H1 (cell line): ENCODE measurements around the gene EPB41L2. TPM values are rescaled to one million over a fixed set of nuclear protein-coding genes. Genes with fewer than 3 reads are reported as not detected.

Experiments used
- polyA plus RNA-seq, 7 experiments: library from polyadenylated mRNA; depleted of rRNA in 3 of 7; stranded (reverse) in 5 of 7; unstranded in 2 of 7; fragments of >200 nt in 5 of 7; fragments of 200-250 nt in 2 of 7; gene quantifications; 1 replicate in 5 of 7; 2 replicates in 1 of 7; 4 replicates in 1 of 7; pipeline versions ENCODE4 v1.2.1 to v1.2.3, GENCODE V29; 2011 to 2013; ENCODE audit warnings: missing spikeins in 2 of 7, mixed read lengths in 2 of 7
- total RNA-seq: library from RNA; stranded (reverse); fragmentation: NEBNext Ultra II Directional; extraction: Animal tissue kit (Norgen Biotek cat#: 25700); gene quantifications from 2 replicates; pipeline ENCODE4 v1.2.1, GENCODE V29; 2021

The EPB41L2 gene
- total and polyA plus RNA-seq, 2 of the 8 experiments (the other 6 are each of a cell fraction or from before 2014, with no cell fraction given) = 22.5 to 123 TPM

Other genes with a start within 250 kb of the EPB41L2 start
- not detected in 2 replicates for gene SMLR1, start 235.8 kb downstream of the EPB41L2 start, total RNA-seq
- gene SMLR1, start 235.8 kb downstream of the EPB41L2 start, polyA plus RNA-seq (2011; rRNA removed) = not detected in 2 replicates
- gene AKAP7, start 72.2 kb upstream of the EPB41L2 start, total RNA-seq = 15.2 and 16.9 TPM in 2 replicates
- 1.8 and 4.7 TPM in 2 replicates for gene AKAP7, start 72.2 kb upstream of the EPB41L2 start, polyA plus RNA-seq (2011; rRNA removed)